HepG2 (cell line): ENCODE data around the gene ADAP2. TPM values are rescaled to one million over a fixed set of nuclear protein-coding genes. Genes with fewer than 3 reads are reported as not detected.

Source experiments
- ADNP ChIP-seq: sonication (generic); formaldehyde crosslinking; IDR thresholded peaks from 2 replicates; pipeline ENCODE4 v1.4.0; 2020; ENCODE audit warnings: missing genetic modification reagents
- ARNTL ChIP-seq: sonication (generic); formaldehyde crosslinking; IDR thresholded peaks from 2 replicates; pipeline ENCODE4 v1.4.0; 2020; ENCODE audit warnings: mild to moderate bottlenecking, missing genetic modification reagents
- GABPB1 ChIP-seq: IDR thresholded peaks from 2 replicates; pipeline ENCODE4 v1.6.1; 2016; ENCODE audit warnings: mild to moderate bottlenecking, missing genetic modification reagents, moderate library complexity, missing compliant biosample characterization
- GATAD1 ChIP-seq: IDR thresholded peaks from 2 replicates; pipeline ENCODE4 v1.6.1; 2016; ENCODE audit warnings: missing genetic modification reagents, missing compliant biosample characterization
- IRF2 ChIP-seq: IDR thresholded peaks from 2 replicates; pipeline ENCODE4 v1.6.1; 2018; ENCODE audit warnings: missing genetic modification reagents, missing compliant biosample characterization
- MIER2 ChIP-seq: IDR thresholded peaks from 2 replicates; pipeline ENCODE4 v1.6.1; 2016; ENCODE audit warnings: missing biosample characterization, missing genetic modification reagents
- NONO ChIP-seq, 2 experiments: fragments of 450-650 bp in 1 of 2; sonication (generic) in 1 of 2; formaldehyde crosslinking in 1 of 2; IDR thresholded peaks in 1 of 2; conservative IDR thresholded peaks in 1 of 2; 2 replicates each; pipeline versions ENCODE4 v1.6.1 to v1.8.0; 2017 to 2022; ENCODE audit warnings: mild to moderate bottlenecking in 1 of 2, missing genetic modification reagents in 1 of 2, moderate library complexity in 1 of 2
- RBM22 ChIP-seq: fragments of 200-400 bp; formaldehyde crosslinking; optimal IDR thresholded peaks from 2 replicates; pipeline ENCODE3; 2017; ENCODE audit warnings: mild to moderate bottlenecking, low read length, moderate library complexity
- SALL1 ChIP-seq: sonication (generic); formaldehyde crosslinking; IDR thresholded peaks from 2 replicates; pipeline ENCODE4 v1.8.0; 2022; ENCODE audit warnings: mild to moderate bottlenecking, missing genetic modification reagents
- YEATS4 ChIP-seq: sonication (generic); formaldehyde crosslinking; IDR thresholded peaks from 2 replicates; pipeline ENCODE4 v1.4.0; 2020; ENCODE audit warnings: missing genetic modification reagents, borderline replicate concordance
- ZBTB26 ChIP-seq: IDR thresholded peaks from 2 replicates; pipeline ENCODE4 v1.6.1; 2016; ENCODE audit warnings: missing compliant biosample characterization, missing genetic modification reagents, borderline replicate concordance
- ZFP1 ChIP-seq: IDR thresholded peaks from 2 replicates; pipeline ENCODE4 v1.6.1; 2016
- ZMYM3 ChIP-seq: sonication (generic); formaldehyde crosslinking; IDR thresholded peaks from 2 replicates; pipeline ENCODE4 v1.5.1; 2020; ENCODE audit warnings: mild to moderate bottlenecking, missing genetic modification reagents
- ZNF18 ChIP-seq: sonication (generic); formaldehyde crosslinking; IDR thresholded peaks from 2 replicates; pipeline ENCODE4 v1.8.0; 2022; ENCODE audit warnings: mild to moderate bottlenecking, missing genetic modification reagents; ENCODE audit not compliant: insufficient replicate concordance
- ZNF564 ChIP-seq: sonication (generic); formaldehyde crosslinking; IDR thresholded peaks from 2 replicates; pipeline ENCODE4 v1.8.1; 2023; ENCODE audit warnings: mild to moderate bottlenecking, missing genetic modification reagents
- ZNF704 ChIP-seq: sonication (generic); formaldehyde crosslinking; IDR thresholded peaks from 2 replicates; pipeline ENCODE4 v1.8.1; 2023; ENCODE audit warnings: mild to moderate bottlenecking, inconsistent platforms, moderate library complexity, missing genetic modification reagents, borderline replicate concordance
- ZNF883 ChIP-seq: sonication (generic); formaldehyde crosslinking; IDR thresholded peaks from 2 replicates; pipeline ENCODE4 v1.5.1; 2020; ENCODE audit warnings: mild to moderate bottlenecking, missing genetic modification reagents; ENCODE audit errors: not compliant biosample characterization
- polyA plus RNA-seq, 8 experiments: library from polyadenylated mRNA; depleted of rRNA in 3 of 8; stranded (reverse) in 7 of 8; unstranded in 1 of 8; fragments of >200 nt; fragmentation: Illumina TruSeq in 4 of 8; extraction: Trizol in 4 of 8; gene quantifications; 2 replicates each; pipeline versions ENCODE4 v1.2.1 to v1.2.3, GENCODE V29; 2011 to 2016; ENCODE audit warnings: low read depth in 4 of 8, missing spikeins in 1 of 8, mixed read lengths in 1 of 8; ENCODE audit not compliant: insufficient read depth in 1 of 8
- total RNA-seq, 5 experiments: library from RNA; depleted of rRNA; stranded (reverse); fragments of >200 nt; fragmentation: Illumina TruSeq; extraction: Trizol; gene quantifications; 2 replicates each; pipeline ENCODE4 v1.2.3, GENCODE V29; 2016; ENCODE audit warnings: low read depth in 1 of 5
- TF ChIP-seq, protein P1 (sequence below): sonication (generic); formaldehyde crosslinking; IDR thresholded peaks from 2 replicates; pipeline ENCODE4 v1.9.0; 2021; ENCODE audit warnings: missing genetic modification reagents, mild to moderate bottlenecking, borderline replicate concordance
- TF ChIP-seq, protein P2 (sequence below): sonication (generic); formaldehyde crosslinking; IDR thresholded peaks from 2 replicates; pipeline ENCODE4 v1.8.0; 2022; ENCODE audit warnings: mild to moderate bottlenecking, missing genetic modification reagents, moderate library complexity
- TF ChIP-seq, protein P3 (sequence below): IDR thresholded peaks from 2 replicates; pipeline ENCODE4 v1.6.1; 2016; ENCODE audit warnings: missing compliant biosample characterization, missing genetic modification reagents, borderline replicate concordance
- TF ChIP-seq, protein P4 (sequence below): sonication (generic); formaldehyde crosslinking; IDR thresholded peaks from 2 replicates; pipeline ENCODE4 v1.5.0; 2020; ENCODE audit warnings: missing genetic modification reagents

ADAP2 gene
- total and polyA plus RNA-seq, 2 of the 13 experiments (the other 11 are each of a cell fraction or from before 2014, with no cell fraction given) = 0.51 to 0.70 TPM

DNA sequence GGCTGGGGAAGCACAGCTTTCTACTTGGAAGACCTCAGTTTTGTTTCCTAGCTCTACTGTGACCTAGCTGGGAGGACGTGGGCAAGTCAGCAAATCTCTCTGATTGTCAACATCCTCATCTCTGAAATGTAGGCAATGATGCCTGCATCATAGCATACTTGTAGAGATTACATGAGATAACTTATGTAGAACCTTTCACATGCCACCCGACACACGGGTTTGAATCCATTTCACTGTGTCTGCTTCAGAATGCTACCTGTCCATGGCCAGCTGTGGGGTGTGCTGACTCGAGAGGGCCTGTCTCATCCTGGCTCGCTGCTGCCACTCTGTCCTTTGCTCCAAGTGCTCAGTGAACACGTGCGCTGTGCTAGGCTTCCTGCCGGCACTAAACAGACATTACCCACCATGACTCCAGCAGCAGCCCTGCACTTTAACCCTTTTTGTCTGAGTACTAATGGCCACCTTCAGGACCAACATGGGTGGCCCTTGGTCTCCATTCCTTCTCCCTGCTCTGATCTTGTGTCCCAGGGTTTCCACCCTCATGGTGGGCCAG, 7.4 kb downstream of the ADAP2 start (continued):
- TF ChIP-seq, protein P1, sequence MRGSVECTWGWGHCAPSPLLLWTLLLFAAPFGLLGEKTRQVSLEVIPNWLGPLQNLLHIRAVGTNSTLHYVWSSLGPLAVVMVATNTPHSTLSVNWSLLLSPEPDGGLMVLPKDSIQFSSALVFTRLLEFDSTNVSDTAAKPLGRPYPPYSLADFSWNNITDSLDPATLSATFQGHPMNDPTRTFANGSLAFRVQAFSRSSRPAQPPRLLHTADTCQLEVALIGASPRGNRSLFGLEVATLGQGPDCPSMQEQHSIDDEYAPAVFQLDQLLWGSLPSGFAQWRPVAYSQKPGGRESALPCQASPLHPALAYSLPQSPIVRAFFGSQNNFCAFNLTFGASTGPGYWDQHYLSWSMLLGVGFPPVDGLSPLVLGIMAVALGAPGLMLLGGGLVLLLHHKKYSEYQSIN = no peak
- TF ChIP-seq, protein P2, sequence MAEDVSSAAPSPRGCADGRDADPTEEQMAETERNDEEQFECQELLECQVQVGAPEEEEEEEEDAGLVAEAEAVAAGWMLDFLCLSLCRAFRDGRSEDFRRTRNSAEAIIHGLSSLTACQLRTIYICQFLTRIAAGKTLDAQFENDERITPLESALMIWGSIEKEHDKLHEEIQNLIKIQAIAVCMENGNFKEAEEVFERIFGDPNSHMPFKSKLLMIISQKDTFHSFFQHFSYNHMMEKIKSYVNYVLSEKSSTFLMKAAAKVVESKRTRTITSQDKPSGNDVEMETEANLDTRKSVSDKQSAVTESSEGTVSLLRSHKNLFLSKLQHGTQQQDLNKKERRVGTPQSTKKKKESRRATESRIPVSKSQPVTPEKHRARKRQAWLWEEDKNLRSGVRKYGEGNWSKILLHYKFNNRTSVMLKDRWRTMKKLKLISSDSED (CRISPR knock-in tag) = no peak
- TF ChIP-seq SALL1 (peak; percentile 79), ZNF704 (CRISPR knock-in tag) (no peak), RBM22 (no peak), MIER2 (CRISPR knock-in tag) (0 out of 2 replicates have a peak, but pooled peaks have one; percentile 15), IRF2 (CRISPR knock-in tag) (no peak), ZMYM3 (CRISPR knock-in tag) (peak; percentile 78), ZNF564 (no peak), ZFP1 (CRISPR knock-in tag) (no peak), ZBTB26 (CRISPR knock-in tag) (no peak), GATAD1 (CRISPR knock-in tag) (no peak), NONO (IDR thresholded peaks at IDR 0.05) (no peak), NONO (CRISPR knock-in tag; conservative IDR thresholded peaks at IDR 0.05) (no peak), YEATS4 (CRISPR knock-in tag) (peak; percentile 67; the same call in 1 of the 2 replicates), GABPB1 (CRISPR knock-in tag) (peak; percentile 27; the same call in 1 of the 2 replicates), ADNP (no peak), ZNF18 (CRISPR knock-in tag) (no peak), ARNTL (0 out of 2 replicates have a peak, but pooled peaks have one; percentile 39), ZNF883 (CRISPR knock-in tag) (no peak)
- TF ChIP-seq, protein P3, sequence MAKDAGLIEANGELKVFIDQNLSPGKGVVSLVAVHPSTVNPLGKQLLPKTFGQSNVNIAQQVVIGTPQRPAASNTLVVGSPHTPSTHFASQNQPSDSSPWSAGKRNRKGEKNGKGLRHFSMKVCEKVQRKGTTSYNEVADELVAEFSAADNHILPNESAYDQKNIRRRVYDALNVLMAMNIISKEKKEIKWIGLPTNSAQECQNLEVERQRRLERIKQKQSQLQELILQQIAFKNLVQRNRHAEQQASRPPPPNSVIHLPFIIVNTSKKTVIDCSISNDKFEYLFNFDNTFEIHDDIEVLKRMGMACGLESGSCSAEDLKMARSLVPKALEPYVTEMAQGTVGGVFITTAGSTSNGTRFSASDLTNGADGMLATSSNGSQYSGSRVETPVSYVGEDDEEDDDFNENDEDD (CRISPR knock-in tag) = peak; percentile 49; the same call in 1 of the 2 replicates
- TF ChIP-seq, protein P4, sequence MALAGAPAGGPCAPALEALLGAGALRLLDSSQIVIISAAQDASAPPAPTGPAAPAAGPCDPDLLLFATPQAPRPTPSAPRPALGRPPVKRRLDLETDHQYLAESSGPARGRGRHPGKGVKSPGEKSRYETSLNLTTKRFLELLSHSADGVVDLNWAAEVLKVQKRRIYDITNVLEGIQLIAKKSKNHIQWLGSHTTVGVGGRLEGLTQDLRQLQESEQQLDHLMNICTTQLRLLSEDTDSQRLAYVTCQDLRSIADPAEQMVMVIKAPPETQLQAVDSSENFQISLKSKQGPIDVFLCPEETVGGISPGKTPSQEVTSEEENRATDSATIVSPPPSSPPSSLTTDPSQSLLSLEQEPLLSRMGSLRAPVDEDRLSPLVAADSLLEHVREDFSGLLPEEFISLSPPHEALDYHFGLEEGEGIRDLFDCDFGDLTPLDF = no peak
